Esophagus muscularis mucosa (tissue), 4 donors: Measurements from ENCODE around the gene GSK3B. TPM values are rescaled to one million over a fixed set of nuclear protein-coding genes. Genes with fewer than 3 reads are reported as not detected.

Experiments used
- DNase-seq: peaks from one replicate; pipeline ENCODE4 v3.0.0-alpha.2; 2017; ENCODE audit errors: extremely low spot score
- H3K27ac ChIP-seq, 4 donors: fragments of 200-600 bp; sonication (generic); replicated peaks in 1 of 4; 1 replicate in 3 of 4; 2 replicates in 1 of 4; pipeline ENCODE4 v1.5.1; 2016 to 2019; ENCODE audit warnings: mild to moderate bottlenecking in 1 of 4
- H3K27me3 ChIP-seq, 4 donors: fragments of 200-600 bp; sonication (generic); one replicate each; pipeline versions ENCODE4 v1.5.1 to v1.6.0; 2016 to 2019
- H3K36me3 ChIP-seq, 4 donors: fragments of 200-600 bp; sonication (generic); one replicate each; pipeline ENCODE4 v1.5.1; 2016 to 2019
- H3K4me1 ChIP-seq, 4 donors: fragments of 200-600 bp; sonication (generic); one replicate each; pipeline ENCODE4 v1.5.1; 2016 to 2019
- H3K4me3 ChIP-seq, 4 donors: fragments of 200-600 bp; sonication (generic); 1 replicate in 2 of 4; 2 replicates in 2 of 4; pipeline ENCODE4 v1.5.1; 2016 to 2019; ENCODE audit warnings: mild to moderate bottlenecking in 4 of 4, moderate library complexity in 1 of 4
- H3K9me3 ChIP-seq, 4 donors: fragments of 200-600 bp; sonication (generic); 1 replicate in 3 of 4; 2 replicates in 1 of 4; pipeline ENCODE4 v1.5.1; 2016 to 2019
- CTCF ChIP-seq, 3 experiments: fragments of 200-600 bp in 2 of 3; fragments of 450-650 bp in 1 of 3; sonication (generic) in 2 of 3; IDR thresholded peaks; one replicate each; pipeline ENCODE4 v1.5.1; 2017 to 2019; ENCODE audit warnings: antibody characterized with exemption in 3 of 3, mild to moderate bottlenecking in 2 of 3, moderate library complexity in 1 of 3
- EP300 ChIP-seq: sonication (generic); formaldehyde crosslinking; IDR thresholded peaks from one replicate; pipeline ENCODE4 v1.6.1; 2017; ENCODE audit warnings: antibody characterized with exemption
- POLR2A ChIP-seq: fragments of 450-650 bp; IDR thresholded peaks from one replicate; pipeline ENCODE4 v1.6.1; 2017; ENCODE audit warnings: antibody characterized with exemption, moderate library complexity, mild to moderate bottlenecking, low read depth
- POLR2AphosphoS5 ChIP-seq, 2 donors: sonication (generic); formaldehyde crosslinking; IDR thresholded peaks; one replicate each; pipeline ENCODE4 v1.6.1; 2017; ENCODE audit warnings: antibody characterized with exemption in 2 of 2
- WGBS: methylation state at CpG from one replicate; pipeline ENCODE4 v1.1.5; 2018; 5-methylcytosine and 5-hydroxymethylcytosine counted together
- intact Hi-C: fragments of 100-400 bp; cut with DNase I; formaldehyde crosslinking; loops from one replicate; pipeline ENCODE4 v1.15.1; 2023
- total RNA-seq, 4 donors: library from RNA; depleted of rRNA; stranded (reverse); fragments of >200 nt; gene quantifications; one replicate each; pipeline versions ENCODE4 v1.1.0 to v1.2.1, GENCODE V29; 2016

GSK3B gene
- total RNA-seq, 4 donors from 2014 or later = 30.3 to 35.4 (median 31.3) TPM

- intact Hi-C loops = no loop called here
- Histone ChIP-seq H3K9me3 (no peaks in the 10 kb centered on the region), H3K4me3 (no peak overlapping the region), H3K27ac (no peak overlapping the region), H3K4me1 (no peaks in the 10 kb centered on the region), H3K36me3 (no peaks in the 10 kb centered on the region), H3K27me3 (no peaks in the 10 kb centered on the region)
- TF ChIP-seq CTCF (IDR thresholded peaks at IDR 0.05) (no peak), POLR2AphosphoS5 (IDR thresholded peaks at IDR 0.05) (no peak), EP300 (no peak), POLR2A (no peak)
- 95% methylated on average over 4 of the region's 4 CpGs for WGBS
- no peak for DNase-seq
Observed at GRCh38 chr3:120139140-120139539, 44.9 kb upstream of the GSK3B start.

- no peak overlapping the region for H3K4me3 ChIP-seq
- no peaks in the 10 kb centered on the region for H3K4me1 ChIP-seq
- H3K27me3 ChIP-seq = no peaks in the 10 kb centered on the region
- H3K27ac ChIP-seq = no peak overlapping the region
- WGBS = 76% methylated on average over 2 of the region's 2 CpGs
- H3K36me3 ChIP-seq = no peaks in the 10 kb centered on the region
- DNase-seq = no peak
- TF ChIP-seq EP300 (no peak), POLR2A (no peak), CTCF (IDR thresholded peaks at IDR 0.05) (no peak), POLR2AphosphoS5 (IDR thresholded peaks at IDR 0.05) (no peak)
- H3K9me3 ChIP-seq = no peaks in the 10 kb centered on the region
- intact Hi-C loops = no loop called here
Observed at GRCh38 chr3:120137548-120137947, 43.3 kb upstream of the GSK3B start.

GRCh38 chr3:120130656-120131055 lies 36.4 kb upstream of the GSK3B start:
- DNase-seq = no peak
- H3K27ac ChIP-seq = no peak overlapping the region
- H3K9me3 ChIP-seq = no peaks in the 10 kb centered on the region
- H3K4me3 ChIP-seq = no peak overlapping the region
- TF ChIP-seq POLR2AphosphoS5 (IDR thresholded peaks at IDR 0.05) (no peak), POLR2A (no peak), CTCF (IDR thresholded peaks at IDR 0.05) (no peak), EP300 (no peak)
- no peaks in the 10 kb centered on the region for H3K4me1 ChIP-seq
- WGBS = 74% methylated on average over 3 of the region's 3 CpGs
- no peaks in the 10 kb centered on the region for H3K27me3 ChIP-seq
- intact Hi-C loops = no loop called here
- no peaks in the 10 kb centered on the region for H3K36me3 ChIP-seq

- Histone ChIP-seq H3K36me3 (no peaks in the 10 kb centered on the region), H3K4me1 (no peaks in the 10 kb centered on the region), H3K9me3 (no peaks in the 10 kb centered on the region), H3K4me3 (no peak overlapping the region), H3K27ac (no peak overlapping the region), H3K27me3 (no peaks in the 10 kb centered on the region)
- intact Hi-C loops = no loop called here
- DNase-seq = no peak
- TF ChIP-seq EP300 = no peak
- TF ChIP-seq CTCF (IDR thresholded peaks at IDR 0.05) = no peak
- no peak for TF ChIP-seq POLR2AphosphoS5 (IDR thresholded peaks at IDR 0.05)
- TF ChIP-seq POLR2A = no peak
- WGBS = 78% methylated on average over 2 of the region's 2 CpGs
Observed at GRCh38 chr3:120129718-120130513, 35.7 kb upstream of the GSK3B start.

- 95% methylated on average over 1 of the region's 1 CpG for WGBS
- DNase-seq = no peak
- Histone ChIP-seq H3K4me3 (no peak overlapping the region), H3K9me3 (no peaks in the 10 kb centered on the region), H3K36me3 (no peaks in the 10 kb centered on the region), H3K27me3 (no peaks in the 10 kb centered on the region), H3K27ac (no peak overlapping the region), H3K4me1 (no peaks in the 10 kb centered on the region)
- no peak for TF ChIP-seq CTCF (IDR thresholded peaks at IDR 0.05)
- no peak for TF ChIP-seq POLR2AphosphoS5 (IDR thresholded peaks at IDR 0.05)
- no peak for TF ChIP-seq EP300
- TF ChIP-seq POLR2A = no peak
- intact Hi-C loops = no loop called here
Observed at GRCh38 chr3:120129051-120129450, 34.8 kb upstream of the GSK3B start.
